ENCODE results near the gene ISG20. TPM values are rescaled to one million over a fixed set of nuclear protein-coding genes. Genes with fewer than 3 reads are reported as not detected.

The ISG20 gene
- total and polyA plus RNA-seq, 2 donors from 2014 or later = 7.3 to 25.5 TPM

DNA sequence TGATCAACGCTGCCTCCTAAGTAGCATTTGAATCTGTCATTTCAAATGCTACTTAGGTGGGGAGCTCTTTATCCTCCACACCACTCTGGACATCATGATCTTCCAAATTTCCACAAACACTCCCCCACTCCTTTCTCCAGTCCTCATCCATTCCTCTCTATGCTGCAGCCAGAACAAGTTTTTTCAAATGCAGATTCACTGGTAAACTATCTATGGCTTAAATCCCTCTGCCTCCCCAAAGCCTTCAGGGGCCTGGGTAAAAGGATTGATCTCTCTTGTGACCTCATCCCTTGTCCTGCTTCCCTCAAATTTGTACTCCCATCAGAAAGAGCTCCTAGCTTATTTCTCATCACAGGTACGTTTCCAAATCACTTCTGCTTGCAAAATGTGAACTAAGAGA, 19.0 kb upstream of the ISG20 start:
- H3K4me3 ChIP-seq (ENCODE audit: low read length in 3 of 3) = no peak overlapping the region
- H3K4me1 ChIP-seq (ENCODE audit: control insufficient read depth in 2 of 3, insufficient read depth in 2 of 3, low read depth in 1 of 3, low read length in 3 of 3) = peaks cover 1 to 19% (median 4%) of the 10 kb centered on the region in 3 donors
- TF ChIP-seq, protein P1, sequence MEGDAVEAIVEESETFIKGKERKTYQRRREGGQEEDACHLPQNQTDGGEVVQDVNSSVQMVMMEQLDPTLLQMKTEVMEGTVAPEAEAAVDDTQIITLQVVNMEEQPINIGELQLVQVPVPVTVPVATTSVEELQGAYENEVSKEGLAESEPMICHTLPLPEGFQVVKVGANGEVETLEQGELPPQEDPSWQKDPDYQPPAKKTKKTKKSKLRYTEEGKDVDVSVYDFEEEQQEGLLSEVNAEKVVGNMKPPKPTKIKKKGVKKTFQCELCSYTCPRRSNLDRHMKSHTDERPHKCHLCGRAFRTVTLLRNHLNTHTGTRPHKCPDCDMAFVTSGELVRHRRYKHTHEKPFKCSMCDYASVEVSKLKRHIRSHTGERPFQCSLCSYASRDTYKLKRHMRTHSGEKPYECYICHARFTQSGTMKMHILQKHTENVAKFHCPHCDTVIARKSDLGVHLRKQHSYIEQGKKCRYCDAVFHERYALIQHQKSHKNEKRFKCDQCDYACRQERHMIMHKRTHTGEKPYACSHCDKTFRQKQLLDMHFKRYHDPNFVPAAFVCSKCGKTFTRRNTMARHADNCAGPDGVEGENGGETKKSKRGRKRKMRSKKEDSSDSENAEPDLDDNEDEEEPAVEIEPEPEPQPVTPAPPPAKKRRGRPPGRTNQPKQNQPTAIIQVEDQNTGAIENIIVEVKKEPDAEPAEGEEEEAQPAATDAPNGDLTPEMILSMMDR (IDR thresholded peaks at IDR 0.05; ENCODE audit: borderline replicate concordance, extremely low read depth, insufficient read depth) = no peak
- FAIRE-seq (no peak), DNase-seq (no peak)
- H3K9me3 ChIP-seq (ENCODE audit: control insufficient read depth in 2 of 3, insufficient read depth in 1 of 3, low read length in 3 of 3) = no peaks in the 10 kb centered on the region
- H3K27ac ChIP-seq (ENCODE audit: low read depth in 2 of 2, low read length in 2 of 2) = no peak overlapping the region
- H3K27me3 ChIP-seq (ENCODE audit: control insufficient read depth, insufficient read depth, low read length) = no peaks in the 10 kb centered on the region
- no peaks in the 10 kb centered on the region for H3K36me3 ChIP-seq (ENCODE audit: control insufficient read depth in 2 of 3, insufficient read depth in 3 of 3, low read length in 3 of 3)
- intact Hi-C loops (cut with DNase I) = no loop called here
- H3K9ac ChIP-seq (ENCODE audit: low read length in 3 of 3) = no peak overlapping the region

DNA sequence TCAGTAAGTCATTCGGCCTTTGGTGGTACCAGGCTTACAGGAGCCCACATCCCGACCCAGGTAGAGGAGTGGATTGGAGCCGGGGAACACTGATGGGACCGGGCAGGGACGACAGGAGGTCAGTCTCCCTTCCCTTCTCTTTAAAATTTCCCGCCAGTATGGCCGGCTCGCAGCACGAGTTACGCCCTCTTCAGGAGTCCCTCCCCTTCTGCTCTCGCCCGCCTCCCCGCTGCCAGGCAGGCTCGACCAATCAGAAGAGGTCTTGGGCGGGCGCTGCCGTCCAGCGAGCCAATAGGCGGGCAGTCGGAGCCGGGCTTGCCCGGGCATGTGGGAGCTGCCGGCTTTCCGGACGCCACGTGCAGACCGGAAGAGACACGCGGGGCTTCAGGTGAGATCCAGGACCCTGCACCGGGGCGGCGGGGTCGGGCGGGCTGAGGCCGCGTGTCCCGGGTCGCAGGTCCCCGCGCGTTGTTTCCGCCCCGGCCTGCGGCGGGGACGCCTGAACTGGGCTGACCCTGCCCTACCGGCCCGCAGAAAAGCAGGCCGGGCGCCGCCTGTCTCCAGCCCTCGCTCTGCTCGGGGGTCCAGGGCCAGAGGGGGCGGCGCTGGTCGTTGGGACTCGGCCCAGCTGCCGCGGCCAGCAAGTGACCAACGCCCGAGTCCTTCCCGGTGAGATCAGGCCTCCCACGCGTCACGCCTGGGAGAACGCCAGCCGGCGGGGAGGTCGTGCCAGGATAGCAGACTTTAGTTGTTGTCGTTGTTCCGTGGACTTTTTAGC, 17.6 kb upstream of the ISG20 start, which contains the start of gene AEN:
Gene AEN (plus strand): TSS at position 346 of the 778 bp plus-strand sequence. CDS start 4,870 bp downstream, outside the sequence.
- Histone ChIP-seq H3K4me3 (ENCODE audit: low read length in 3 of 3) (peak within 1 kb of the TSS; percentile 58 to 81 (median 68)), H3K9ac (ENCODE audit: low read length in 3 of 3) (peak within 1 kb of the TSS; percentile 33 to 89 (median 60)), H3K4me1 (ENCODE audit: control insufficient read depth in 2 of 3, insufficient read depth in 2 of 3, low read depth in 1 of 3, low read length in 3 of 3) (peaks cover 3 to 19% (median 4%) of the 10 kb centered on the region in 3 donors), H3K9me3 (ENCODE audit: control insufficient read depth in 2 of 3, insufficient read depth in 1 of 3, low read length in 3 of 3) (no peaks in the 10 kb centered on the region), H3K27me3 (ENCODE audit: control insufficient read depth, insufficient read depth, low read length) (no peaks in the 10 kb centered on the region), H3K36me3 (ENCODE audit: control insufficient read depth in 2 of 3, insufficient read depth in 3 of 3, low read length in 3 of 3) (no peaks in the 10 kb centered on the region), H3K27ac (ENCODE audit: low read depth in 2 of 2, low read length in 2 of 2) (peak within 1 kb of the TSS; percentile 73 to 83)
- TF ChIP-seq, protein P1 (IDR thresholded peaks at IDR 0.05; ENCODE audit: borderline replicate concordance, extremely low read depth, insufficient read depth) = peak; percentile 36
- DNase-seq (peak; percentile 97 to 99 (median 97)), FAIRE-seq (peak; percentile 66)
- intact Hi-C loops (cut with DNase I) = no loop called here

DNA sequence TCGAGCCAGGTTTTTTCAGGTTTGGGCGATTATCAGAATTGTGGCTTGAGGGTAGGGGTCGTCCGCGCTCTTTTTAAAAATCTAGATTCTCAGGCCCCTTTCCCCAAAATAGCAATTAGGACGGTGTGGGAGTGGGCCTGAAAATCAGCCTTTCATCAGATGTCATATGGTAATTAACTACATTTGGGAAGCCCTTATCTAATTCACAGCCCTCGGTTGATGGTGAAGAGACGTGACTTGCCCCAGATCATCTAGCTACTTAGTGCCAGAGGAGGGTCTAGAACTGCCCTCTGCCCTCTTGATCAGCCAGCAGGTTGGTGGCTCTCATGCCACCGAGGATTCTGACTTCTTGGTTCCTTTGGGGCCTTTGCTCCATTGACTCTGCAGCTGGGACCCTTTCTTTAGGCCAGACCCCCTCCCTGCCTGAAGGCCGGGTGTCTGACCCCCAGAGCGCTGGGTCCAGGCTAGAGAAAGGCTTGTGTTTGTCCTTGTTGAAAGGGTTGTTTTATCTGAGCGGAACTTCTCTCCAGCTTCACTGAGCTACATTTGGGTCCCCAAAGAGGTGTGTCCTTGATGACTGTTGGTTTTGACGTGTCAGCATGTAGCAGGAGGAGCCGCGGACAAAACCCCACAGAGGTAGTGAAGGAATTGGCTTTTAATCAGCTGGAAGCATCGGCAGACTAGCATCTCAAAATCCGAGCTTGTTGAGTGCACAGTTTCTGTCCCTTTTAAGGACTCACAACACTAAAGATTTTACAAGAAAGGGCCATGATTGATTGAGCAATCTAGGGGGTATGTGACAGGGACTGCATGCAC, 16.8 kb upstream of the ISG20 start:
- peaks cover 3 to 19% (median 4%) of the 10 kb centered on the region in 3 donors for H3K4me1 ChIP-seq (ENCODE audit: control insufficient read depth in 2 of 3, insufficient read depth in 2 of 3, low read depth in 1 of 3, low read length in 3 of 3)
- H3K36me3 ChIP-seq (ENCODE audit: control insufficient read depth in 2 of 3, insufficient read depth in 3 of 3, low read length in 3 of 3) = peaks cover 0 to 5% (median 5%) of the 10 kb centered on the region in 3 donors
- no peaks in the 10 kb centered on the region for H3K9me3 ChIP-seq (ENCODE audit: control insufficient read depth in 2 of 3, insufficient read depth in 1 of 3, low read length in 3 of 3)
- intact Hi-C loops (cut with DNase I) = no loop called here
- DNase-seq = peak in 1 of 5 donors; percentile 36
- H3K9ac ChIP-seq (ENCODE audit: low read length in 3 of 3) = peak overlapping the region; percentile 33 to 89 (median 60)
- no peaks in the 10 kb centered on the region for H3K27me3 ChIP-seq (ENCODE audit: control insufficient read depth, insufficient read depth, low read length)
- H3K4me3 ChIP-seq (ENCODE audit: low read length in 3 of 3) = peak overlapping the region; percentile 58 to 81 (median 68)
- H3K27ac ChIP-seq (ENCODE audit: low read depth in 2 of 2, low read length in 2 of 2) = peak overlapping the region in 1 of 2 donors; percentile 73
- no peak for FAIRE-seq
- TF ChIP-seq, protein P1 (IDR thresholded peaks at IDR 0.05; ENCODE audit: borderline replicate concordance, extremely low read depth, insufficient read depth) = no peak

Measured in kidney (tissue), 14 donors.